Muscle of leg (tissue), 11 donors: ENCODE measurements around the gene AEBP1. TPM values are rescaled to one million over a fixed set of nuclear protein-coding genes. Genes with fewer than 3 reads are reported as not detected.

Experiments
- DNase-seq: peaks from one replicate; pipeline ENCODE4 v3.0.0; 2013
- H3K27ac ChIP-seq: one replicate; pipeline ENCODE4 v1.5.1; 2013; ENCODE audit warnings: mild to moderate bottlenecking, low read length, control low read depth
- H3K27me3 ChIP-seq: one replicate; pipeline ENCODE4 v1.6.1; 2013; ENCODE audit warnings: low read length; ENCODE audit not compliant: control insufficient read depth, insufficient read depth
- H3K36me3 ChIP-seq: one replicate; pipeline ENCODE4 v1.6.1; 2013; ENCODE audit warnings: low read length; ENCODE audit not compliant: control insufficient read depth, insufficient read depth
- H3K4me1 ChIP-seq: one replicate; pipeline ENCODE4 v1.6.1; 2013; ENCODE audit warnings: low read length; ENCODE audit not compliant: control insufficient read depth, insufficient read depth
- H3K4me3 ChIP-seq: one replicate; pipeline ENCODE4 v1.5.1; 2013; ENCODE audit warnings: low read length, control low read depth
- H3K9me3 ChIP-seq: replicated peaks from 2 replicates; pipeline ENCODE4 v1.6.1; 2013; ENCODE audit warnings: low read depth, low read length; ENCODE audit not compliant: control insufficient read depth
- WGBS: methylation state at CpG from one replicate; pipeline ENCODE4 v1.1.5; 2013; ENCODE audit warnings: missing lambda C conversion rate; ENCODE audit not compliant: insufficient coverage; 5-methylcytosine and 5-hydroxymethylcytosine counted together
- polyA plus RNA-seq, 8 donors: library from polyadenylated mRNA; unstranded; fragments of 120-200 nt; gene quantifications; one replicate each; pipeline versions ENCODE4 v1.2.1 to v1.2.3, GENCODE V29; 2013; ENCODE audit warnings: inconsistent platforms in 1 of 8, low replicate concordance in 1 of 8; ENCODE audit not compliant: insufficient read length in 8 of 8, insufficient read depth in 1 of 8
- total RNA-seq: library from RNA; stranded (reverse); fragments of 120-200 nt; gene quantifications from one replicate; pipeline ENCODE4 v1.2.4, GENCODE V29; 2013

AEBP1 gene
- total and polyA plus RNA-seq, 9 donors = 64.8 to 152 (median 93.7) TPM

DNA sequence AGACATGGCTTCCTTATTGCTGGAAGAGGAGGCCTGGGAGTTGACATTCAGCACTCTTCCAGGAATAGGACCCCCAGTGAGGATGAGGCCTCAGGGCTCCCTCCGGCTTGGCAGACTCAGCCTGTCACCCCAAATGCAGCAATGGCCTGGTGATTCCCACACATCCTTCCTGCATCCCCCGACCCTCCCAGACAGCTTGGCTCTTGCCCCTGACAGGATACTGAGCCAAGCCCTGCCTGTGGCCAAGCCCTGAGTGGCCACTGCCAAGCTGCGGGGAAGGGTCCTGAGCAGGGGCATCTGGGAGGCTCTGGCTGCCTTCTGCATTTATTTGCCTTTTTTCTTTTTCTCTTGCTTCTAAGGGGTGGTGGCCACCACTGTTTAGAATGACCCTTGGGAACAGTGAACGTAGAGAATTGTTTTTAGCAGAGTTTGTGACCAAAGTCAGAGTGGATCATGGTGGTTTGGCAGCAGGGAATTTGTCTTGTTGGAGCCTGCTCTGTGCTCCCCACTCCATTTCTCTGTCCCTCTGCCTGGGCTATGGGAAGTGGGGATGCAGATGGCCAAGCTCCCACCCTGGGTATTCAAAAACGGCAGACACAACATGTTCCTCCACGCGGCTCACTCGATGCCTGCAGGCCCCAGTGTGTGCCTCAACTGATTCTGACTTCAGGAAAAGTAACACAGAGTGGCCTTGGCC is 43.0 kb upstream of the AEBP1 start:
- Histone ChIP-seq H3K27ac (no peak overlapping the region), H3K9me3 (no peaks in the 10 kb centered on the region), H3K4me1 (peaks cover 28% of the 10 kb centered on the region), H3K27me3 (peaks cover 21% of the 10 kb centered on the region), H3K4me3 (no peak overlapping the region), H3K36me3 (peaks cover 68% of the 10 kb centered on the region)
- 68% methylated on average over 7 of the region's 8 CpGs for WGBS
- no peak for DNase-seq

DNA sequence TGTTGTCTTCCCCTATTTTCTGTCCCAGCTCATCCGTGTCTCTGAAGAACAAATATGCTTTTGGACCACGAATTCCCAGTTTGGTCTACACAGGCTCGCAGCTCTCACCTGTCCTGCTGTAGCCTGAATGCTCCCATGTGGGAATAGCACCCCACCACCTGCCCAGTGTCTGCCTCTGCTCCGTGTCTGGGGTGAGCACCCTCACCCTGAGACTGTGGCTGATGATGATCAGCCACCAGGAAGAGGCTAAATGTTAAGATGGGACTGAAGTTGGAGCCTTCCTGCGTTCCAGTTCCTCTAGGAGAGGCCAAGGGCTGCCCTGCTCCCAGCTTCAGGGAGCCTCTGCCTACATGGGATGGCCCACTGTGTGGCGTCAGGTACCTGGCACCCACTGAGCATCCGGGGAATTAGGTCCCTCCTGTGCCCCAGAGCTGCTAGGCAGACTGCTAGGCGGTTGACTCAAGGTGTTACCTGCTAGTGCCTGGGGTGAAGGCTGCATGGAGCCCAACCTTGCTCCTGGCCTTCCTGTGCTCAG is 42.4 kb upstream of the AEBP1 start:
- DNase-seq = no peak
- 91% methylated on average over 7 of the region's 8 CpGs for WGBS
- Histone ChIP-seq H3K27me3 (peaks cover 25% of the 10 kb centered on the region), H3K27ac (no peak overlapping the region), H3K4me1 (peaks cover 34% of the 10 kb centered on the region), H3K36me3 (peaks cover 62% of the 10 kb centered on the region), H3K9me3 (no peaks in the 10 kb centered on the region), H3K4me3 (no peak overlapping the region)

DNA sequence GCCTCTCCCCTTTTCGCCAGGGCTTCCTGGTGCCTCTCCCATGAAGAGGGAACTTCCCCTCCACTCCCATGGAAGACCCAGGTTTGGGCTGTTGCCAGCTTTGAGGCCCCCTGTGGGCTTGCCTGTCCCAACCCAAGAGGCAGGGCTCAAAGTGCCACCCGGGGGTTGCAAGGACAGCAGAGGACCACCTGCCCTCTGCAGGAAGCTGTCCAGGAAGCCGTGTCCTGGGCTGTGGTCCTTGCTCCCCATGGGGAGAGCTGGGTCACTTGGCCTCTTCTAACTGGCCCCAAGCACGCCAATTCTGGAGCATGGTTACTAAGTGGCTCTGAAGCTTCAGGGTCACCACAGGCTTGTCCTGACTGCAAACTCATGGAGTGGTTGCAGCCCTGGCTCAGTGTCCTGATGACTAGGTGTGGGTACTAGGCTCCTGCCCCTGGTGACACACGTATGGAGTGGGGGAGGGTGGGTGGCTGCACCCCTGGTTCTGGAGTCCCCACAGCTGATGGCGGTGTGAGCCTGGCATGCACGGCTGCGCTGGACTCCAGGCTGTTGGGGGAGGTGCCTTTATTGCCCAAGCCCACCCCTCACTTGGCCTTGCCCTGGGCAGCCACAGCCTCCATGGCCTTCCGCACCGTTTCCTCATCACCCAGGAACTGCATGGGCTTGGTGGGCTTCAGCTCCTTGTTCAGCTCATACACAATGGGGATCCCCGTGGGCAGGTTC is 41.8 kb upstream of the AEBP1 start:
- Histone ChIP-seq H3K9me3 (no peaks in the 10 kb centered on the region), H3K4me1 (peaks cover 41% of the 10 kb centered on the region), H3K4me3 (no peak overlapping the region), H3K27ac (no peak overlapping the region), H3K36me3 (peaks cover 56% of the 10 kb centered on the region), H3K27me3 (peaks cover 26% of the 10 kb centered on the region)
- no peak for DNase-seq
- WGBS = 84% methylated on average over 8 of the region's 11 CpGs

DNA sequence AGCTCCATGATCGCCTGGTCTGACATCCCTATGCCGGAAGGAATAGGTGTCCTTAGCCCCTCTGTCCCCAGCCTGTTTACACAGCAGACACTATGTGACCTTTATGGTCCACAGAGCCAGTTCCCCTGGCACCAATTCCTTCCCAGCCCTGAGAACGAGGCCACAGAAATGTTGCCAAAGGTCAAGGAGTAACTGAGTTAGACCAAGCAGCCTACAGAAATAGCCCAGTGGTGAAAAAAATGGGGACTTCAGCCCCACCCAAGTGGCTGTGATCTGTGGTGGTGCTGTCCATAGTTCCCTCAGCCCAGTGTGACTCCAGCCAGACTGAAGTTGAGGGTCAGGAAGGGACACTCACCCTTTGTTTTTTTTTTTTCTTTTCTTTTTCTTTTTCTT is 41.2 kb upstream of the AEBP1 start:
- no peak for DNase-seq
- Histone ChIP-seq H3K4me1 (peaks cover 46% of the 10 kb centered on the region), H3K4me3 (no peak overlapping the region), H3K27ac (no peak overlapping the region), H3K9me3 (no peaks in the 10 kb centered on the region), H3K36me3 (peaks cover 50% of the 10 kb centered on the region), H3K27me3 (peaks cover 26% of the 10 kb centered on the region)
- WGBS = no CpG with 5 or more reads among the region's 3 CpGs

DNA sequence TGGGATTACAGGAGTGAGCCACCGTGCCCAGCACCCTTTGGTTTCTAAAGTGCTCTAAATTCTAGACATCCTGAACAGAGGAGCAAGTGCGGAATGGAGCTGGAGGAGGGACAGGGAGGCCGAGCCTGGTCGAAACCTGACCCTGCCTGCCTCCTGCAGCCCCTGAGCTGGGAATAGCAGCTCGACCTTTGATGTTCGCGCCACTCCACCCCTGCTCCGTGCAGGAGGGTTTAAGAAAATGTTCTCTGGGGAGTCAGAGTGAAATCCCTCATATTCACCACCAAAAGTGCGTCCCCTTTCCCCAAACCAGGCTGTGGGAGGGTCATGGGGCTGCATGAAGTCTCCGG is 40.6 kb upstream of the AEBP1 start:
- Histone ChIP-seq H3K27ac (peak overlapping the region; percentile 37), H3K4me1 (peaks cover 50% of the 10 kb centered on the region), H3K4me3 (peak overlapping the region; percentile 54), H3K36me3 (peaks cover 44% of the 10 kb centered on the region), H3K27me3 (peaks cover 26% of the 10 kb centered on the region), H3K9me3 (no peaks in the 10 kb centered on the region)
- DNase-seq = no peak
- WGBS = 40% methylated on average over 1 of the region's 10 CpGs

DNA sequence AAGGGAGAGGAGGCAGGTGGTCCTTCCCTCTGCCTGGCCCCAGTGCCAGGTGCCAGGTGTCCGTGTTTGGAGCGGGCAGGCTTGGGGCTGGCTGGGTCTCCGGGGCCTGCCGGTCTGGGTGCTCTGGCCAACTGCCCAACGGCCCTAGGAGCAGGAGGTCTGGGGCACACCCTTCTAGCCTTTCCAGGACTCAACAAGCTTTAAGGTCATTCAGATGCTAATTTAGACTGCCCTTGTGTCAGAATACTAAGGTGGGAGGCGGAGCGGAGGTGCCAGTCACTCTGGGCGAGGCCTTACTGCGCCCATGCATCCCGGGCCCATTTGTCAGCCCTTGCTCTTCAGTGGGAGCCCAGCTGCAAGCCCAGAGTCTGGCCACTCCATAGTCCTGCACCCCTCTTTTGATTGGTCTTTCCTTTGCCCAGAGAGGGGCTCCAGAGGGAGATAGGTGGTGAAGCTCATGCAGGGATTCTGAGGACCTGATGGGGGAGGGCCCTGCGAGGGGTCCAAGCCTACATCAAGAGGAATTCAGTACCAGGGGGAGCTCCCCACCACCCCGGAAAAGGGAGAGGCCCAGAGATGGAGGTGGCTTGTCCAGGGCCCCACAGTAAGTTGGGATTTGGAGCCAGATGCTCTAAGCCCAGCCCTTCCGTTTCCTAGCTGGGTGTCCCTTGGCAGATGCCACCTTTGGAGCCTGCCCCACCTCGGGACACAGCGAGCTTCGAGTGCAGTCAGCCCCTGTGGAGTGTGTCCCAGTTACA is 40.1 kb upstream of the AEBP1 start:
- H3K4me3 ChIP-seq = peak overlapping the region; percentile 54
- H3K9me3 ChIP-seq = no peaks in the 10 kb centered on the region
- DNase-seq = no peak
- peak overlapping the region; percentile 37 for H3K27ac ChIP-seq
- peaks cover 26% of the 10 kb centered on the region for H3K27me3 ChIP-seq
- WGBS = 17% methylated on average over 11 of the region's 16 CpGs
- peaks cover 39% of the 10 kb centered on the region for H3K36me3 ChIP-seq
- peaks cover 50% of the 10 kb centered on the region for H3K4me1 ChIP-seq

DNA sequence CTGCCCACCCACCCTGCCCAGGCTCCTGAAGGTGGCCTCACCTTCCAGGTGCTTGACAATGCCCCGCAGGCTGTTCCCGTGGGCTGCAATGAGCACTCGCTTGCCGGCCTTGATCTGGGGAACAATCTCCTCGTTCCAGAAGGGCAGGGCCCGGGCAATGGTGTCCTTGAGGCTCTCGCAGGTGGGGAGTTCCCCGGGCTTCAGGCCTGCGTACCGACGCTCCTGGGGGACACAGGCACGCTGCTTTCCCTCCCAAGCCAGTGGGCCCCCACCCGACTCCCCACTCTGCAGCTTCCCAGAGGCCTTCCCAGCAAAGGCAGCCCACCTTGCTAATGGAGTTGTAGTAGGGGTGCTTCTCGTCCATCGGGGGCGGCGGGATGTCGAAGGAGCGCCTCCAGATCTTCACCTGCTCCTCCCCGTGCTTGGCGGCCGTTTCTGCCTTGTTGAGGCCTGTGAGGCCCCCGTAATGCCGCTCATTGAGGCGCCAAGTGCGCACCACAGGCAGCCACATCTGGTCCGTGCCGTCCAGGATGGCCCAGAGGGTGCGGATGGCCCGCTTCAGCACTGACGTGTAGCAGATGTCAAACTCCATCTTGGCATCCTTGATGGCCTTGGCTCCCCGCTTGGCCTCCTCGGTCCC is 39.2 kb upstream of the AEBP1 start:
- peaks cover 30% of the 10 kb centered on the region for H3K36me3 ChIP-seq
- H3K4me3 ChIP-seq = peak overlapping the region; percentile 54
- peaks cover 50% of the 10 kb centered on the region for H3K4me1 ChIP-seq
- peaks cover 26% of the 10 kb centered on the region for H3K27me3 ChIP-seq
- H3K9me3 ChIP-seq = no peaks in the 10 kb centered on the region
- WGBS = 11% methylated on average over 28 of the region's 33 CpGs
- peak overlapping the region; percentile 77 for H3K27ac ChIP-seq
- DNase-seq = no peak

DNA sequence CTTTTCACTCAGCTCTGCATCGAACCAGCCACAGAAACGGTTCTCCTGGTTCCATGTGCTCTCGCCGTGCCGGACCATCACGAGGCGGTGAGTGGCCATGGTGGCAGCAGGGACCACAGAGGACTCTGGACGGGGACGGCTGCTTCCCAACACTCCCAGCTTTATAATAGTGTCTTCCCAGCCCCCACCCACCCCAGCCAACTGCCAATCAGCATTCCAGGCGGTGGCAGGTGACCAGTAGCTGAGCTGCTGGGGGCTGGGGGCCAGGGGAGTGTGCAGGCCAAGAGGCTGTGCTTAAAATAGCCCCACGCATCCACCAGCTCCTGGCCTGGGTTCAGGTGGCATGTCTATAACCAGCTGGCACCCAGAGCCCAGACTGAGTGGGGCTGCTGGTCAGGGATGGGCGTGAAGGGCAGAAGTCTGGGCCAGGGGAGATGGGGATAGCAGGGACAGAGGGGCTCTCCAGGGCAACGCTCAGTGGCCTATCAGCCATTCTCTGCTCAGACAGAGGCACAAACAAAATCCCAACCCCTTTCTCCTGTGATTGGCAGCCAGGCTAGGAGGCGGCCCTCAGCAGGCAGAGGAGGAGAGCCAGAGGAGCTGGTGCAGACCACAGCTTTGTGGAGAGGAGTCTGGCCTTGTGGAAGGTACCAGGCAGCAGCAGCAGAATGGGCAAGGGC is 38.6 kb upstream of the AEBP1 start, which contains the start of gene PGAM2:
PGAM2 (minus strand) TSS at position 137 of the 680 bp plus-strand sequence; CDS start at position 99, 38 bp downstream.
- Histone ChIP-seq H3K27ac (peak within 1 kb of the TSS; percentile 77), H3K36me3 (peaks cover 24% of the 10 kb centered on the region), H3K4me1 (peaks cover 50% of the 10 kb centered on the region), H3K27me3 (peaks cover 26% of the 10 kb centered on the region), H3K9me3 (no peaks in the 10 kb centered on the region), H3K4me3 (peak within 1 kb of the TSS; percentile 54)
- peak; percentile 84 for DNase-seq
- 14% methylated on average over 12 of the region's 14 CpGs for WGBS

DNA sequence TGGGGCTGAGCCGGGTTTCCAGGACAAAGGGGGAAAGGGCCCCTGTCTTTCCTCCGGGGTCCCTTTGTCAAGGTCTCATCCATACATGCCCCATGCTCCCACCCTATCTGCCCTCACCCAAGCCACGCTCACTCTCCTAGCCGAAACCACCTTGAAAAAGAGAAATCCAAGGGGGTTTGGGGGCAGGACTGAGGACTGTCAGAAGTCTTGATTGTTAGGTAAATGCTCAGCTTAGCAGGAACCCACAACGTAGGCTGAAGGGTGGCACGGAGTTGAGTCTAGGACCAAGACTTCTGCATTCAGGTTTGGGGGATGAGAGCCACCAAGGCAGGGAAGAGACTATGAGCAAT is 38.1 kb upstream of the AEBP1 start:
- DNase-seq = no peak
- no peaks in the 10 kb centered on the region for H3K9me3 ChIP-seq
- WGBS = 31% methylated on average over 2 of the region's 6 CpGs
- H3K27me3 ChIP-seq = peaks cover 26% of the 10 kb centered on the region
- H3K27ac ChIP-seq = peak overlapping the region; percentile 60
- peaks cover 50% of the 10 kb centered on the region for H3K4me1 ChIP-seq
- no peak overlapping the region for H3K4me3 ChIP-seq
- peaks cover 19% of the 10 kb centered on the region for H3K36me3 ChIP-seq
